ENCODE data around the gene HES6. TPM values are rescaled to one million over a fixed set of nuclear protein-coding genes. Genes with fewer than 3 reads are reported as not detected.

The HES6 gene
- total RNA-seq, 4 donors from 2014 or later = 26.6 to 128 (median 51.1) TPM

DNA sequence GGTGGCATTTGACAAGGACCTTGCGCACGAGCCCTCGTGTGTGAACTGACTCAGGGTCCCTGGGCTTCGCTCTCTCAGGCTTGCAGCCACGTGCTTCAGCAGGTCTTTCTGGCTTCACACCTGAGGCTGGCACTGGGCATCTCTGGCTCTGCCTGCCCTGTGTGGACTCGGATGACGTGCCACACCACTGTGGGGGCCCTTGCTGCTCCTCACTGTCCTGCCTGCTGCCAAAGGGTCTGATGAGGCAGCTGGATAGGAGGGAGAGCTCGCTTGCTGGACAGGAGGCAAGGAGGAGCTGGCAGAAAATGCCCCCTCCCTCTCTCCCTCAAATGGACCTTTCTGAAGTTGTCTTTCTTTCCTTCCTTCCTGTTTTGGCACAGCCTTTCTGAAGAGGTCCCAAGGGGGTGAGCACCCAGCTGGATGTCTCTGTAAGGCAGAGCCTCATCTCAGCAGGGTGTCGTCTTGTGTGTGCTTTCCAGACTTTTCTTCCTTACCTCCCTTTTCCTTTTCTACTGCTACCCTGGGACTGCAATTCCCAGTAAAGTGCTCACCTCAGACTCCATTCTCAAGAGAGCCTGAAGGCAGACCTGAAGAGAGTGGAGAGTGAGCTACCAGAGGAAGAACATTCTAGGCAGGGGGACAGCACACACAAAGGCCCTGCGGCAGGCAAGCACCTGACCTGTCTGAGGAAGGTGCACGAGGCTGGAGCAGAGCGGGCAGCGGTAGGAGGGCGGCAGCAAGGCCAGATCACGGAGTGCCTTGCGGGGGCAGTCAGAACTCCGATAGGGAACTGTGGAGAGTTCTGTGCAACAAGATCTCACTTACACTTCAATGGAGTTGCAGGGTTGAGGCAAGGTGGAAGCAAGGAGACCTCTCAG, 43.3 kb upstream of the HES6 start:
- Histone ChIP-seq H3K27ac (peak overlapping the region in 1 of 4 donors; percentile 8), H3K27me3 (no peaks in the 10 kb centered on the region), H3K9me3 (no peaks in the 10 kb centered on the region), H3K36me3 (no peaks in the 10 kb centered on the region), H3K4me3 (no peak overlapping the region), H3K4me1 (peaks cover 0 to 69% (median 11%) of the 10 kb centered on the region in 4 donors)
- TF ChIP-seq, protein P1, sequence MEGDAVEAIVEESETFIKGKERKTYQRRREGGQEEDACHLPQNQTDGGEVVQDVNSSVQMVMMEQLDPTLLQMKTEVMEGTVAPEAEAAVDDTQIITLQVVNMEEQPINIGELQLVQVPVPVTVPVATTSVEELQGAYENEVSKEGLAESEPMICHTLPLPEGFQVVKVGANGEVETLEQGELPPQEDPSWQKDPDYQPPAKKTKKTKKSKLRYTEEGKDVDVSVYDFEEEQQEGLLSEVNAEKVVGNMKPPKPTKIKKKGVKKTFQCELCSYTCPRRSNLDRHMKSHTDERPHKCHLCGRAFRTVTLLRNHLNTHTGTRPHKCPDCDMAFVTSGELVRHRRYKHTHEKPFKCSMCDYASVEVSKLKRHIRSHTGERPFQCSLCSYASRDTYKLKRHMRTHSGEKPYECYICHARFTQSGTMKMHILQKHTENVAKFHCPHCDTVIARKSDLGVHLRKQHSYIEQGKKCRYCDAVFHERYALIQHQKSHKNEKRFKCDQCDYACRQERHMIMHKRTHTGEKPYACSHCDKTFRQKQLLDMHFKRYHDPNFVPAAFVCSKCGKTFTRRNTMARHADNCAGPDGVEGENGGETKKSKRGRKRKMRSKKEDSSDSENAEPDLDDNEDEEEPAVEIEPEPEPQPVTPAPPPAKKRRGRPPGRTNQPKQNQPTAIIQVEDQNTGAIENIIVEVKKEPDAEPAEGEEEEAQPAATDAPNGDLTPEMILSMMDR (IDR thresholded peaks at IDR 0.05) = no peak
- TF ChIP-seq POLR2A (IDR thresholded peaks at IDR 0.05) = no peak
- peak in 1 of 3 donors; percentile 33 for DNase-seq

DNA sequence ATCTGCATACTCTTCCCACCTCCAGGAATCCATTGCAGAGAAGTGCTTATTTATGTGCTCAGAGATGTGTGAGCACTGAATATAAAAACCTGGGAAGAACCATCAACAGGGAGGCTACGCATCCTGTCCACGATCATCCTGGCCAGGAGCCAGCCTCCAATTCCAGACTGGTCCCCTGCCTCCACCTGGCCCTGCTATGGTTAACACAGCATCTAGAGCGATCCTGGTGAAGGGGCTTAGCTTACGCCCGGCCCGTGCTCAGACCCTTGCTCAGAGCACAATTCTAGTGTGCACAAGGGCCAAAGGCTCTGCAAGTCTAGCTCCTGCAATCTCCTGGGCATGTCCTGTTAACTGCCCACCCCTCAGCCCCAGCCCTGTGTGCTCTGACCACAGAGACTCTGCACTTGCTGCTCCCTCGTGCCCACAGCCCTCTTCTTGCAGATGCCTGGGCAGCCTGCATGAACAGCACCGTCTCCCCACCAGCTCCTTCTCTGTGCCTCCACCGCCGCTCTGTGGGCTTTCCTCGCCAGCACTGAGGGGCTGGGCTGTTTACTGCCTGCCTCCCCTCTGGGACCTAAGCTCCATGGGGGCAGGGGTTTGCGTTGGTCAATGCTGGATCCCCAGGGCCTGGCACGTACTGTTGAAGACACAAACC, 42.1 kb upstream of the HES6 start:
- TF ChIP-seq, protein P1 (IDR thresholded peaks at IDR 0.05) = no peak
- no peak for TF ChIP-seq POLR2A (IDR thresholded peaks at IDR 0.05)
- no peak overlapping the region for H3K4me3 ChIP-seq
- H3K27me3 ChIP-seq = no peaks in the 10 kb centered on the region
- peaks cover 0 to 62% (median 6%) of the 10 kb centered on the region in 4 donors for H3K4me1 ChIP-seq
- H3K36me3 ChIP-seq = peaks cover 0 to 8% (median 0%) of the 10 kb centered on the region in 3 donors
- no peak for DNase-seq
- no peaks in the 10 kb centered on the region for H3K9me3 ChIP-seq
- no peak overlapping the region for H3K27ac ChIP-seq

DNA sequence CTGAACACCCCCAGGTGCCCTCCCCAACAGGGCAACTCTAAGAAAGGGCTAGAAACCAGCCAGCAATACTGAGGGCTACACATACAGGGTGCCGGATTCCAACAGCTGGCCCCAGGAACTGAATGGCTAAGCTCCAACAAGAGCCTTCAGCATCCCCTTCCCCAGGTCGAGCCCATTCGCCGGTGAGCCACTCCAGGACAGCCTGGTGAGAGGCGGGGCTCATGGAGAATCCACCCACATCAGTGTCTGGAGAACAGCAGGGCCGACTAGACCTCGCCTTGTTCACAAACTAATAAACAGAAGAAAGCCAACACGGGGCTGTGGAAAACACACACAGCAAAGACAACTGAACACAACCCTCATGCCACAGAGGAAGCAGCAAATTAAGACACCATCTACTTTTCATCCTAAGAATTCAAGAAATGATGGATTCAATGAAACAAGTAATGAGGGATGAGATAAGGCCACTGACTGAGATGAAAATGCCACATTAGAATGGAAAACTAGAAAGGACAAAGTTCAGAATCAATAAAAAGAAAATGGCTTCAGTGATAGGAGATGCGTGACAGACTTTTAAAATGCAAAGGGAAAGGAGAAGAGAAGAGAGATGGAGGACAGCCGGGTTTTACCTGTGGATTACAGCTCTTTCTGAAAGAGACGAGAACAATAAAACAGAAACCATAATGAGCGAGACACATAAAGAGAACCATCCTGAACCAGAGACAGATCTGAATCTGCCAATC, 40.4 kb upstream of the HES6 start:
- DNase-seq = peak in 1 of 3 donors; percentile 65
- no peak overlapping the region for H3K4me3 ChIP-seq
- peak overlapping the region in 2 of 4 donors; percentile 60 to 73 for H3K27ac ChIP-seq
- peaks cover 0 to 46% (median 2%) of the 10 kb centered on the region in 4 donors for H3K4me1 ChIP-seq
- H3K36me3 ChIP-seq = peaks cover 0 to 25% (median 0%) of the 10 kb centered on the region in 3 donors
- TF ChIP-seq, protein P1 (IDR thresholded peaks at IDR 0.05) = no peak
- TF ChIP-seq POLR2A (IDR thresholded peaks at IDR 0.05) = no peak
- H3K27me3 ChIP-seq = no peaks in the 10 kb centered on the region
- no peaks in the 10 kb centered on the region for H3K9me3 ChIP-seq

DNA sequence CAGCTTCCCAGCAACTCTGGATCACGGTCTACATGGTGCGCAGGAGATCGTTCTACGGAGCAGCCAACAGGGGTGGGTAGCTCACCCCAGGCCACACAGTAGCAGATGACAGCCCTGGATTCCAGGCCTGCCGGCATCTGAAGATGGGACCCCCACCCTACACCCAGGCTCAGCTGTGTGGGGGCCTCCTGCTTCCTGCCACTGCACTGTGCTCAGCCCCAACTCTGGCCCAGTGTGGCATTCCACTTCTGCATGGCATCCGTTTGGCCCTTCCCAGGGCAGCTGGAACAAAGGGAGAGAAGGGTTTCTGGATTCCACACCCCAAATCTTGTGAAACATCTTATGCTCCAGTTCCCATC, 39.5 kb upstream of the HES6 start:
- peaks cover 0 to 44% (median 0%) of the 10 kb centered on the region in 4 donors for H3K4me1 ChIP-seq
- TF ChIP-seq, protein P1 (IDR thresholded peaks at IDR 0.05) = no peak
- no peak overlapping the region for H3K27ac ChIP-seq
- peaks cover 0 to 35% (median 0%) of the 10 kb centered on the region in 3 donors for H3K36me3 ChIP-seq
- no peak overlapping the region for H3K4me3 ChIP-seq
- H3K9me3 ChIP-seq = no peaks in the 10 kb centered on the region
- no peaks in the 10 kb centered on the region for H3K27me3 ChIP-seq
- no peak for DNase-seq

DNA sequence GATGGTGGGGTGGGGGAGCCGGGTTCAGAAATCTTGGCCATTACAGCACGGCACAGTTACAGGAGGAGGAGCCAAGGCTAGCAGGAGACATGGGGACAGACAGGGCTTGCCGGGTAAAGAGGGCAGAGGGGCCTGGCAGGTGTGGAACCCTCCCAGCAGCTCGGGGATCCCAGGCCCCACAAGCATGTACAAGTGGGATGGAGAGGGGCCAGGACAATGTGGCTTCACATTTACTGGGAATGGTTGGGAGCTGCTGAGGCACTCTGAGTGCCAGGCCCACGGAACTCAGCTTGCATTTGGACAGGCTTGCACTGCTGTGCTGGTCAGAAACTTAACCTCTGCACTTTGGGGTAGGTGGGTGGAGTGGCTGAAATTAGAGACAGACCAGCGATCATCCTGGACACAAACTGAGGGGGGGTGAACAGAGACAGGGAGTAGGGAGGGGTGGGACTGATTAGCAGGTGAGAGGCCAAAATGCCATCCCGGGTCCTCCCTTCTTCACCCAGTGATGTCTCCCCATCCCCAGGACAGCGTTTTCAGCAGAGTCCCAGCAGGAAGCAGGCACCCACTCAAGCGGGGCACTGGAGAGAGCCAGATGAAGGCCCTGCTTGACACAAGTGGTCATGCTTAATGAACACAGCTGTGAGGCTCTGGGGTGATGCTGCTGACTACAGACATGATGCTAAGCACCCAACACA, 38.9 kb upstream of the HES6 start:
- Histone ChIP-seq H3K27me3 (no peaks in the 10 kb centered on the region), H3K36me3 (peaks cover 0 to 40% (median 0%) of the 10 kb centered on the region in 3 donors), H3K27ac (no peak overlapping the region), H3K4me1 (peaks cover 0 to 39% (median 0%) of the 10 kb centered on the region in 4 donors), H3K4me3 (no peak overlapping the region), H3K9me3 (no peaks in the 10 kb centered on the region)
- TF ChIP-seq POLR2A (IDR thresholded peaks at IDR 0.05) = no peak
- TF ChIP-seq, protein P1 (IDR thresholded peaks at IDR 0.05) = no peak
- no peak for DNase-seq

Data from Peyer's patch (tissue), 4 donors.